Stimulated activated CD4-positive, alpha-beta T cell treated with anti-CD3 and anti-CD28 coated beads, TNF-alpha, amount 100 ng/mL, for 1 hour (primary cell): ENCODE results near the gene UPF2.
"Not testable (repeated sequence)": the region's sequence is repeated elsewhere in the genome, so short reads cannot be mapped to it uniquely, and the experiment has no call there.

Experiments used
- DNase-seq, 3 donors: peaks; one replicate each; pipeline ENCODE4 v3.0.0-alpha.2; 2020; ENCODE audit warnings: low read depth in 3 of 3, low spot score in 1 of 3

The UPF2 gene

GRCh38 chr10:11975795-11976194 is 66.8 kb downstream of the UPF2 start:
- DNase-seq: no peak

GRCh38 chr10:11972523-11972922 is 70.1 kb downstream of the UPF2 start:
- not testable (repeated sequence) for DNase-seq

- no peak for DNase-seq
Measured at GRCh38 chr10:11962176-11962575, 80.4 kb downstream of the UPF2 start.

- DNase-seq: no peak
Measured at GRCh38 chr10:11961771-11962170, 80.8 kb downstream of the UPF2 start.

GRCh38 chr10:11959966-11960365 is 82.6 kb downstream of the UPF2 start:
- DNase-seq: no peak

- no peak for DNase-seq
Measured at GRCh38 chr10:11958956-11959355, 83.7 kb downstream of the UPF2 start.

GRCh38 chr10:11951695-11952094 is 90.9 kb downstream of the UPF2 start:
- no peak for DNase-seq

- DNase-seq: no peak
Measured at GRCh38 chr10:11950325-11951018, 92.1 kb downstream of the UPF2 start.

- DNase-seq: no peak
Measured at GRCh38 chr10:11949152-11949551, 93.5 kb downstream of the UPF2 start.

- no peak for DNase-seq
Measured at GRCh38 chr10:11946652-11947051, 96.0 kb downstream of the UPF2 start.

- no peak for DNase-seq
Measured at GRCh38 chr10:11936389-11937152, 106.0 kb downstream of the UPF2 start.

GRCh38 chr10:11934262-11934661 is 108.3 kb downstream of the UPF2 start:
- DNase-seq: no peak

GRCh38 chr10:11933577-11934223 is 108.9 kb downstream of the UPF2 start:
- DNase-seq: no peak

- DNase-seq: no peak
Measured at GRCh38 chr10:11931038-11931437, 111.6 kb downstream of the UPF2 start.

GRCh38 chr10:11930312-11930978 is 112.2 kb downstream of the UPF2 start:
- no peak for DNase-seq

GRCh38 chr10:11927746-11928145 is 114.9 kb downstream of the UPF2 start:
- DNase-seq: no peak

GRCh38 chr10:11921800-11922392 is 120.7 kb downstream of the UPF2 start:
- no peak for DNase-seq

GRCh38 chr10:11919271-11919670 is 123.3 kb downstream of the UPF2 start:
- no peak for DNase-seq

- DNase-seq: no peak
Measured at GRCh38 chr10:11918384-11918783, 124.2 kb downstream of the UPF2 start.

GRCh38 chr10:11913079-11913641 is 129.4 kb downstream of the UPF2 start:
- no peak for DNase-seq

- no peak for DNase-seq
Measured at GRCh38 chr10:11910102-11910501, 132.5 kb downstream of the UPF2 start.
